ENCODE results near the gene OMP. TPM values are rescaled to one million over a fixed set of nuclear protein-coding genes. Genes with fewer than 3 reads are reported as not detected.

OMP gene
- total RNA-seq, 1 donor = not detected

- TF ChIP-seq CTCF (IDR thresholded peaks at IDR 0.05; ENCODE audit: insufficient read depth, low read depth, low read length) = no peak
- no peak overlapping the region for H3K4me3 ChIP-seq (ENCODE audit: low read depth, low read length)
- DNase-seq (ENCODE audit: low read depth) = no peak
Measured at GRCh38 chr11:77074205-77074604, 28.4 kb upstream of the OMP start.

GRCh38 chr11:77074626-77075221, 27.9 kb upstream of the OMP start:
- TF ChIP-seq CTCF (IDR thresholded peaks at IDR 0.05; ENCODE audit: insufficient read depth, low read depth, low read length) = no peak

GRCh38 chr11:77075425-77075905, 27.2 kb upstream of the OMP start:
- no peak for DNase-seq (ENCODE audit: low read depth)
- TF ChIP-seq CTCF (IDR thresholded peaks at IDR 0.05; ENCODE audit: insufficient read depth, low read depth, low read length) = no peak

More at GRCh38 chr11:77074626-77075221, 27.9 kb upstream of the OMP start:
- DNase-seq (ENCODE audit: low read depth) = no peak
- no peak overlapping the region for H3K4me3 ChIP-seq (ENCODE audit: low read depth, low read length)

GRCh38 chr11:77079666-77080065, 23.0 kb upstream of the OMP start:
- DNase-seq (ENCODE audit: low read depth) = no peak
- TF ChIP-seq CTCF (IDR thresholded peaks at IDR 0.05; ENCODE audit: insufficient read depth, low read depth, low read length) = no peak
- H3K4me3 ChIP-seq (ENCODE audit: low read depth, low read length) = no peak overlapping the region

More at GRCh38 chr11:77075425-77075905, 27.2 kb upstream of the OMP start:
- H3K4me3 ChIP-seq (ENCODE audit: low read depth, low read length) = no peak overlapping the region

- H3K4me3 ChIP-seq (ENCODE audit: low read depth, low read length) = no peak overlapping the region
- DNase-seq (ENCODE audit: low read depth) = no peak
- no peak for TF ChIP-seq CTCF (IDR thresholded peaks at IDR 0.05; ENCODE audit: insufficient read depth, low read depth, low read length)
Measured at GRCh38 chr11:77080643-77081210, 21.9 kb upstream of the OMP start.

- DNase-seq (ENCODE audit: low read depth) = no peak
- H3K4me3 ChIP-seq (ENCODE audit: low read depth, low read length) = no peak overlapping the region
- no peak for TF ChIP-seq CTCF (IDR thresholded peaks at IDR 0.05; ENCODE audit: insufficient read depth, low read depth, low read length)
Measured at GRCh38 chr11:77081381-77081851, 21.2 kb upstream of the OMP start.
